ENCODE data around the gene ANKS1B. TPM values are rescaled to one million over a fixed set of nuclear protein-coding genes. Genes with fewer than 3 reads are reported as not detected.

Gene ANKS1B
- total RNA-seq, 1 experiment from 2014 or later, result 9.7 TPM

GRCh38 chr12:99370421-99371138 lies 614.2 kb downstream of the ANKS1B start:
- ChIA-PET CTCF (no interaction called here), POLR2A (no interaction called here)
- Histone ChIP-seq H3K9me3 (ENCODE audit: control insufficient read depth, insufficient read depth, low read depth, low read length) (peaks cover 5% of the 10 kb centered on the region; the same call in 1 of the 2 replicates), H3K36me3 (ENCODE audit: control insufficient read depth, insufficient read depth, low read length) (no peaks in the 10 kb centered on the region), H3K4me1 (ENCODE audit: control insufficient read depth, insufficient read depth, low read length) (no peaks in the 10 kb centered on the region), H3K27me3 (ENCODE audit: control insufficient read depth, insufficient read depth, low read length) (no peaks in the 10 kb centered on the region), H3K4me3 (ENCODE audit: low read depth in 2 of 2, low read length in 2 of 2) (no peak overlapping the region), H3K27ac (ENCODE audit: low read length) (no peak overlapping the region)
- in situ Hi-C loops (cut with HindIII; ENCODE audit: low pct_unique_long_range_greater_than_20kb, low sequenced_read_pairs), result no loop called here
- no TSS peak for BruUV-seq (replicated peaks)
- DNase-seq (ENCODE audit: low read depth, low spot score) (no peak), ATAC-seq (no peak)
- TF ChIP-seq SIN3A (IDR thresholded peaks at IDR 0.05; ENCODE audit: borderline replicate concordance, insufficient read depth, low read depth, low read length) (no peak), REST (IDR thresholded peaks at IDR 0.05; ENCODE audit: insufficient read depth in 1 of 2, low read depth in 2 of 2, low read length in 1 of 2) (no peak), TCF7L2 (IDR thresholded peaks at IDR 0.05; ENCODE audit: low read depth, low read length) (no peak), POLR2AphosphoS5 (IDR thresholded peaks at IDR 0.05; ENCODE audit: low read depth, low read length) (no peak), CTCF (IDR thresholded peaks at IDR 0.05) (no peak)
- intact Hi-C loops (cut with micrococcal nuclease; ENCODE audit: unreplicated experiment), result no loop called here

- intact Hi-C loops (cut with micrococcal nuclease; ENCODE audit: unreplicated experiment), result no loop called here
- in situ Hi-C loops (cut with HindIII; ENCODE audit: low pct_unique_long_range_greater_than_20kb, low sequenced_read_pairs), result no loop called here
- Histone ChIP-seq H3K27me3 (ENCODE audit: control insufficient read depth, insufficient read depth, low read length) (no peaks in the 10 kb centered on the region), H3K27ac (ENCODE audit: low read length) (no peak overlapping the region), H3K9me3 (ENCODE audit: control insufficient read depth, insufficient read depth, low read depth, low read length) (peaks cover 5% of the 10 kb centered on the region; the same call in 1 of the 2 replicates), H3K36me3 (ENCODE audit: control insufficient read depth, insufficient read depth, low read length) (no peaks in the 10 kb centered on the region), H3K4me3 (ENCODE audit: low read depth in 2 of 2, low read length in 2 of 2) (no peak overlapping the region), H3K4me1 (ENCODE audit: control insufficient read depth, insufficient read depth, low read length) (no peaks in the 10 kb centered on the region)
- no TSS peak for BruUV-seq (replicated peaks)
- TF ChIP-seq TCF7L2 (IDR thresholded peaks at IDR 0.05; ENCODE audit: low read depth, low read length), result no peak
- TF ChIP-seq REST (IDR thresholded peaks at IDR 0.05; ENCODE audit: insufficient read depth in 1 of 2, low read depth in 2 of 2, low read length in 1 of 2), result no peak
- TF ChIP-seq POLR2AphosphoS5 (IDR thresholded peaks at IDR 0.05; ENCODE audit: low read depth, low read length), result no peak
- TF ChIP-seq SIN3A (IDR thresholded peaks at IDR 0.05; ENCODE audit: borderline replicate concordance, insufficient read depth, low read depth, low read length), result no peak
- TF ChIP-seq CTCF (IDR thresholded peaks at IDR 0.05), result no peak
- ChIA-PET POLR2A (interaction anchor here (0.5 kb wide), 1 partner anchor 420 kb away, joined by 3 read pairs; no protein-coding TSS in a partner anchor), CTCF (no interaction called here)
- DNase-seq (ENCODE audit: low read depth, low spot score) (no peak), ATAC-seq (no peak)
Observed at GRCh38 chr12:99367181-99367580, 617.6 kb downstream of the ANKS1B start.
